ENCODE measurements around the gene KCNE4. TPM values are rescaled to one million over a fixed set of nuclear protein-coding genes. Genes with fewer than 3 reads are reported as not detected.

KCNE4 gene
- total RNA-seq, 4 donors from 2014 or later, result 2.0 to 6.1 (median 3.3) TPM

DNA sequence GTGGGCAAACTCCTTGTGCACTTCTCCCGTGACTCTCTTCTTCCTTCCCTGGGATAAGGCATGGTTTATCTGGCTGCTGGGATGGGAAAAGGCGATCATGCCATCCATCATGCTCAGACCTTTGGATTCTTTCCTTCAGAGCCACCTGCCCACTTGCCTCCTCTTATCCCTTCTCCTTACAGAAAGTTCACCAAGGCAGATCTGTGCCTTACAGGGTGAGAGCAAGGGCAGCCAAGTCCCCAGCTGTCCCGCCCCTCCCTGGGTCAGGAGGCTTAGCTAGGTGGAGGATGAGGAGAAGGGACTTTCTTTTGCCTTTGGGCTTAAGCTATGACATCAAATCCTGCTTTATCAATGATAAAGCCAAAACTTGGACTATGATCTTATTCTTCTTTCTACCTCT, 47.6 kb downstream of the KCNE4 start:
- intact Hi-C loops (cut with DNase I; ENCODE audit: low total_unique reads) (no loop called here), in situ Hi-C loops (cut with MboI; ENCODE audit: low sequenced_read_pairs in 4 of 4) (no loop called here)
- no peak overlapping the region for H3K4me3 ChIP-seq
- TF ChIP-seq CTCF (IDR thresholded peaks at IDR 0.05 in 4 of 5, conservative IDR thresholded peaks at IDR 0.05 in 1 of 5), result no peak
- no peak for TF ChIP-seq POLR2A (IDR thresholded peaks at IDR 0.05)
- H3K27me3 ChIP-seq, result no peaks in the 10 kb centered on the region
- no peaks in the 10 kb centered on the region for H3K9me3 ChIP-seq
- ATAC-seq, result no peak
- H3K27ac ChIP-seq, result peak overlapping the region in 3 of 4 donors; percentile 0 to 43 (median 6)
- H3K36me3 ChIP-seq, result no peaks in the 10 kb centered on the region
- DNase-seq, result no peak
- H3K4me1 ChIP-seq, result no peaks in the 10 kb centered on the region

DNA sequence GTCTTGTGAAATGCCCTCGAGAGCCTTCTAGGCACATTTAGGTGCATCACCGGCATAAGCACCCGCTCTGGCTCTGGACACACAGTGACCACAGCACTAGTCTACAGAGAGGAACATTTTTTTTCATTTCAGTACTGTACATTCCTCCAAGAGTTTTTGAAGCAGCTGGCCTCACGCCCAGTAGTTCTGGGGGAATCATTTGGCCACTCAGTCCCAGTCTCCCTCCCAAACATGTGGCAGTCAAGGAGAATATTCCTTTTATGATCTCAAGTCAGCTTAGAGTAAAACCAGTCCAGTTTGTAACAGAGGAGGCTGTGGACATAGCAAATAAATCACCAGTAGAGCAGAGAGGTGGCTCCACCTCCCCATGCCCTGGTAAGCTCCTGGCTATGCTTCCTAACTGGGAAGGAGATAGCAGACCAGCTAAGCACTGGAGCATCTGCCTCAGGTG, 48.1 kb downstream of the KCNE4 start:
- H3K36me3 ChIP-seq, result no peaks in the 10 kb centered on the region
- in situ Hi-C loops (cut with MboI; ENCODE audit: low sequenced_read_pairs in 4 of 4) (no loop called here), intact Hi-C loops (cut with DNase I; ENCODE audit: low total_unique reads) (no loop called here)
- peak overlapping the region in 3 of 4 donors; percentile 6 to 41 (median 17) for H3K27ac ChIP-seq
- DNase-seq (peak in 1 of 2 donors; percentile 36), ATAC-seq (peak; percentile 52 to 65)
- H3K4me3 ChIP-seq, result no peak overlapping the region
- H3K4me1 ChIP-seq, result no peaks in the 10 kb centered on the region
- H3K27me3 ChIP-seq, result no peaks in the 10 kb centered on the region
- TF ChIP-seq POLR2A (IDR thresholded peaks at IDR 0.05) (no peak), CTCF (IDR thresholded peaks at IDR 0.05 in 4 of 5, conservative IDR thresholded peaks at IDR 0.05 in 1 of 5) (no peak)
- no peaks in the 10 kb centered on the region for H3K9me3 ChIP-seq

GRCh38 chr2:223101340-223102039, 49.5 kb downstream of the KCNE4 start:
- ATAC-seq (no peak), DNase-seq (no peak)
- TF ChIP-seq CTCF (IDR thresholded peaks at IDR 0.05 in 4 of 5, conservative IDR thresholded peaks at IDR 0.05 in 1 of 5) (peak in 3 of 5 experiments; percentile 14 to 30 (median 15)), POLR2A (IDR thresholded peaks at IDR 0.05) (no peak)
- no peaks in the 10 kb centered on the region for H3K27me3 ChIP-seq
- no peak overlapping the region for H3K4me3 ChIP-seq
- in situ Hi-C loops (cut with MboI; ENCODE audit: low sequenced_read_pairs in 4 of 4) (no loop called here), intact Hi-C loops (cut with DNase I; ENCODE audit: low total_unique reads) (no loop called here)
- H3K36me3 ChIP-seq, result no peaks in the 10 kb centered on the region
- H3K4me1 ChIP-seq, result no peaks in the 10 kb centered on the region
- H3K9me3 ChIP-seq, result no peaks in the 10 kb centered on the region
- no peak overlapping the region for H3K27ac ChIP-seq

GRCh38 chr2:223102040-223102400, 50.0 kb downstream of the KCNE4 start:
- DNase-seq (no peak), ATAC-seq (no peak)
- TF ChIP-seq CTCF (IDR thresholded peaks at IDR 0.05 in 4 of 5, conservative IDR thresholded peaks at IDR 0.05 in 1 of 5) (peak in 2 of 5 experiments; percentile 0 to 8), POLR2A (IDR thresholded peaks at IDR 0.05) (no peak)
- Histone ChIP-seq H3K36me3 (no peaks in the 10 kb centered on the region), H3K4me3 (no peak overlapping the region), H3K27me3 (no peaks in the 10 kb centered on the region), H3K4me1 (no peaks in the 10 kb centered on the region), H3K9me3 (no peaks in the 10 kb centered on the region), H3K27ac (no peak overlapping the region)
- intact Hi-C loops (cut with DNase I; ENCODE audit: low total_unique reads), result no loop called here
- in situ Hi-C loops (cut with MboI; ENCODE audit: low sequenced_read_pairs in 4 of 4), result no loop called here
